Central memory CD4-positive, alpha-beta T cell (primary cell): Measurements from ENCODE around the gene PTTG2.
A peak's percentile ranks its signal among the peaks of the same experiment; 100 is the strongest.
"Not testable (repeated sequence)": the region's sequence is repeated elsewhere in the genome, so short reads cannot be mapped to it uniquely, and the experiment has no call there.

Experiments used
- DNase-seq: peaks from one replicate; pipeline ENCODE4 v3.0.0; 2022

The PTTG2 gene

DNA sequence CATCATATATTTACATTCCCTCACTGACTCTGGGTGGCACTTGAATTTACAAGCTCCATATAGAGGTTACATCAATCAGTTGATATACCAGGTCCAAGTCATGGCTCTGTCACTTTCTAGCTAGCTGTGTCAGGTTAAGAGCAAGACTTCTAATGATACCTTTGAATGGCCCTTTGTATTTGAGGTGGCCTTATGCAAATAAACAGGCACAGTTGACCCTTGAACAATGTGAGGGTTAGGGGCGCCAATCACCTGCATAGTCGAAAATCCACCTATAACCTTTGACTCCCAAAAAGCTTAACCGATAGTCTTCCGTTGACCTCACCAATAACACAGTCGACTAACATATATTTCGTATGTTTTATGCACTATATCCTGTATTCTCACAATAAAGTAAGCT, 1.3 kb upstream of the PTTG2 start:
- DNase-seq = no peak

DNA sequence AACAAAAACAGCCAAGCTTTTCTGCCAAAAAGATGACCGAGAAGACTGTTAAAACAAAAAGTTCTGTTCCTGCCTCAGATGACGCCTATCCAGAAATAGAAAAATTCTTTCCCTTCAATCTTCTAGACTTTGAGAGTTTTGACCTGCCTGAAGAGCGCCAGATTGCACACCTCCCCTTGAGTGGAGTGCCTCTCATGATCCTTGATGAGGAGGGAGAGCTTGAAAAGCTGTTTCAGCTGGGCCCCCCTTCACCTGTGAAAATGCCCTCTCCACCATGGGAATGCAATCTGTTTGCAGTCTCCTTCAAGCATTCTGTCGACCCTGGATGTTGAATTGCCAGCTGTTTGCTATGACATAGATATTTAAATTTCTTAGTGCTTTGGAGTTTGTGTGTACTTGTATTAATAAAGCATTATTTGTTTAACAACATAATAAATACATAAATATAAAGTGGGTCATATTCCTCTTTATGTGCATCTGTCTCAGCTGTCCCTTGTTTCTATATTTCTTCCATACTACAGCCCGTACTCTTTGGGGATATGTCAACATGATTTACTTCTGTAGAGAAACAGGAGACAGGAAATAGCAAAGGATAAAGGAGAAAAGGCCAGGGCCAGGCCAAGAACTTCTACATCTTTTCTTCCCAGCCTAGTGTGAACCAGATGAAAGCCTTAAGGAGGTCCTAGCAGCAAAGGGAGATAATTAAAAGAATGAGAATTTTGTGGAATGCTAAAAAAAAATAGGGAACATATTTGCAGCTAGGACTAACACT, 667 bp downstream of the PTTG2 start:
- no peak for DNase-seq

GRCh38 chr4:37964734-37965457, 4.7 kb downstream of the PTTG2 start:
- DNase-seq = no peak

- no peak for DNase-seq
These were observed 5.8 kb downstream of the PTTG2 start for GRCh38 chr4:37966044-37966443.

- DNase-seq = no peak
These were observed 7.5 kb downstream of the PTTG2 start for GRCh38 chr4:37967736-37968135.

DNA sequence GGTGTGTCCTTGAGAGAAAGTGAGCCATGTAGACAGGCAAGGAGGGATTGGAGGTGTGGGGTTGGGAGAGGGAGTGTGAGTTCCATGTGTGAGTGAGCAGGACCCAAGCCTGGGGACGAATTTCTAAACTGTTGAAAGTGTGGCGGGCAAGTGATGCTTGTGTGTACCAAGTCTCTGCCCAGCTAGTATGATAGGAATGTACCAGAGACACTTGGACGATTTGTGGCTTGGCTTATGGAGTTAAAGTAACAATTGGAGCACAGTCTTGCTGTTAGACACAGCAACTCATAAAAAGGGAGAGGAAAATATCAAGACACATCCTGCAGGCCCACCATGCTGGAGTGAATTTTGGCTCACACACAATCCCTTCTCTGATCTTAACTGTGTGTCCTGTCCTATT, 8.5 kb downstream of the PTTG2 start:
- no peak for DNase-seq

DNA sequence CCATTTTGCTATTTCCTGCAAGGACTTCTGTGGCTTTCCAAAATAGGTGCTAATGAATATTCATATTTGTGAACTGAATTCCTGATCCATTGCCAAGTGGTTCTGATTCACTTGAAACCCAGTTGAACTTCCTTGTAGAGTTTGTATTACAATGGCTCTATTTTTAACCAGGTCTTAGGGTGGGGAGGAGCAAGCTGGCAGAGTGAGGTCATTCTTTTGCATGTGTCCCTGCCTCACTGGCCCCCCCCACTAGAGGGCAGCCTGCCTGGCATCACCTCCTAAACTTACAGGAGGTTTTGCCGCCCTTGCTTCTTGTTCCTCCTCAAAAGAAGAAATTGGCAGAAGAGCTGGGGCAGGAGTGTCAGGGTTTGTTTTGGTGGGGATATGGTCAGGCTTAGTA, 10.5 kb downstream of the PTTG2 start:
- peak; percentile 43 for DNase-seq

DNA sequence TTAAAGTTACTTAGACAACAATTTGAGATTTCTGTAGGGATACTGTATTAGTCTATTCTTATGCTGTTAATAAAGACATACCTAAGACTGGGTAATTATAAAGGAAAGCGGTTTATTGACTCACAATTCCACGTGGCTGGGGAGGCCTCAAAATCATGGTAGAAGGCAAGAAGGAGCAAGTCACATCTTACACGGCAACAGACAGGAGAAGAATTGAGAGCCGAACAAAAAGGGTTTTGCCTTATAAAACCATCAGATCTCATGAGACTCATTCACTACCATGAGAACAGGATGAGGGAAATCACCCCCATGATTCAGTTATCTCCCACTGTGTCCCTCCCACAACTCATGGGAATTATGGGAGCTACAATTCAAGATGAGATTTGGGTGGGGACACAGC, 11.0 kb downstream of the PTTG2 start:
- no peak for DNase-seq

- no peak for DNase-seq
These were observed 13.2 kb downstream of the PTTG2 start for GRCh38 chr4:37973441-37973840.

- not testable (repeated sequence) for DNase-seq
These were observed 15.2 kb downstream of the PTTG2 start for GRCh38 chr4:37975321-37975822.

- DNase-seq = no peak
These were observed 16.3 kb downstream of the PTTG2 start for GRCh38 chr4:37976507-37976906.

DNA sequence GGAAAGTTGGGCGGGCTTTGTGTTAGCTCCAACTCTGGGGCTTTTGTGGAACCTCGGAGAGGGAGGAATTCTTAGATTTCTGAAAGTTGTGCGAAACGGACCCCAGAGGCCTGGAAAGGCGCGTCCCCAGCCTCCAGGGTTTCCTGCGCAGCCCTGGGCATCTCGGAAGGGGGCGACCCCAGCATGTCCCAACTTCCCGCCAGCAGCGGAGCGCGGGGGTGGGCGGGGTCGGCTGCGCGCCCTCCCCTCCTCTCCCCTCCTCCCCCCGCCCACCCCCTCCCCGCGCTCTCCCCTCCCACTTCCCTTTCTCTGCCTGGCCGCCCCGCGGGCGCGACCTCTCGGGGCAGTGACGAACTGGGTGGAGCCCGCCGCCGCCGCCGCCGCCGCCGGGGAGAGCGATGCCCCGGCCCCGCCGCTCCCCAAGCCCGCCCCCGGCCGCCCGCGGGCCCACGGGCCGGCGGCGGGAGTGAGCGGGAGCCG, 16.8 kb downstream of the PTTG2 start:
- DNase-seq = peak; percentile 80

GRCh38 chr4:37977471-37978247, 17.5 kb downstream of the PTTG2 start:
- peak; percentile 74 for DNase-seq

DNA sequence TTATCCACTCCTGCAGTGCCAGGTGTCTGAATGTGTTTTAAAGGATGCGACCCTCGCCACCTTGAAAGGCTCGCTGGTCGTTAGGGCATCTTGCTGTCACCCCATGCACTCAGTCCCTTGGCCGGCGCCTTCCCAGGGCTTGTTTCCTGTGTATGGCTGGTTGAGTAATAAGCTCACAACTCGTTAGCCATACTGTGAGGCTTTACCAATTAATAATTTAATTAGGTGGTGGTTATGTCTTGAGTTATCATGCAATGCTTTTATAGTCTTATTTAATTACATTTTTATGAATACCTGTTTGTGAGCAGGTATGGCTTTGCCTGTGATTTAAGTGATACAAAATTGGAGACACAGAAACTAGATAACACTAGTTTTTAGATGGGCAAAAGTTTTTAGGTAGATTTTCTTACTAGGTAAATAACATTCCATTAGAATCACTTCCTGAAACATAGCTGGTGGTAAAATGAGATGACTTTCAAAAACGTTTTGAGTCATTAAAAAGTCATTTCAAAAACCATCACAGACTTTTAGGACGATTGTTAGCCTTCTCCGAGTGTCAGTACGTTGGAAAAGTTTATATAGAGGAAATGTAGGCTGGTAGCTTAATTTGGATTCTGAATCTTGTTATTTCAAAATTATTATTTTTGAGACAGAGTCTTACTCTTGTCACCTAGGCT, 18.2 kb downstream of the PTTG2 start:
- no peak for DNase-seq

GRCh38 chr4:37980246-37980645, 20.0 kb downstream of the PTTG2 start:
- no peak for DNase-seq

- no peak for DNase-seq
These were observed 21.2 kb downstream of the PTTG2 start for GRCh38 chr4:37981425-37981824.

DNA sequence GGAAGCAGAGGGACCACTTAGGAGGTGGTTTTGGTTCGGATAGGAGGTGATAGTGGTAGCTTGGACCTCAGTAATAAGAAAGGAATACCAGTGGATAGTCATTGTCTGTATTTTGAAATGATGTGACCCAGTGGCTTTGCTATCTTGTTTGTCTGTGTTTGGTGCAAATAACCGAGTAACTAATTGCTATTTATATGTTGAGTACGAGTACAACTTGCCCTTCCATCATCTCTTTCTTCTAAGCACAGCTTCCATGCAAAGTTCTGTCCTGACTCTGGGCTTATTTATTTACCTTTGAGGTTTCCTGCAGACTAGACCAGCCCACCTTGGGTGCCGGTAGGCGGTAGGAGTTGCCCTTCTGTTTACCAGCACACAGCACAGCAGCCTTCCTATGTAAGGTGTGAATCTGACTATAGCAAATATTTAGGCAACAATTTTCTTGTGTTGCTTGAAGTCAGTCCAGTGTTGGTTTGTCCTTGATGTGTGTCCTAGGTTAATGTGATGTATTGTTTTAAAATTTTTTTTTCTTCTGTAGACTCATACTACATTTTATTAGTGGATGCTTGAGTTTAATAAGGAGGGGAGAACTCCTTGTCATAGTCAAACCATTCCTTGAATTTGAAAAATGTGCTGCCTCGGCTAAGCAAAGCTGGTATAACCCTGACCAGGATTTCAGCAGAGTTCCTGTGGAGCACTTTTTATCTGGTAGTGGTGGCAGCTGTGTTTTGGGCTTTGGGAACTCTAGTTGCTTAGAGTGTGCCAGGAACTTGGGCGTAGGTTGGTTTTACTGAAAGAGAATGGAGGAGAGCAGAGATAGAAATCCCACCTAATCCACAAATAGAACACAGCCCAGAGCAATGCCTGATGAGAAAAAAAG, 21.9 kb downstream of the PTTG2 start:
- no peak for DNase-seq

DNA sequence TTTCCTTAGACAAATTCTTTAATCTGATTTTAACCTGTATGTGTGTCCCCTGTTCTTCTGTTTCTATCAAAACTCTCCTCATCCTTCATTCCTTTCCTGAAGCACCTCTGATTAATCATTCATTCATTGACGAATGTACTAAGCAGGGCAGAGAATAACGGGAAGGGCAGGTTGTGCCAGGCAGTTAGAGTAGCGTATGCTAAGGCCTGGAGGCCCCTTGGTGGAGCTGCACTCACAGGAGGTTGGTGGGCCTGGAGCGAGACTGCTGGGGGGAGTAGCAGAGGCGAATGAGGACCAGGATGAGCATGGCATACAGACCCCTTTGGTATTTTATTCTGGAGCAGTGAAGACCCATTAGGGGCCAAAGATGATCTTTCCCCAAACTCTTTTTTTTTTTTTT, 22.5 kb downstream of the PTTG2 start:
- no peak for DNase-seq

DNA sequence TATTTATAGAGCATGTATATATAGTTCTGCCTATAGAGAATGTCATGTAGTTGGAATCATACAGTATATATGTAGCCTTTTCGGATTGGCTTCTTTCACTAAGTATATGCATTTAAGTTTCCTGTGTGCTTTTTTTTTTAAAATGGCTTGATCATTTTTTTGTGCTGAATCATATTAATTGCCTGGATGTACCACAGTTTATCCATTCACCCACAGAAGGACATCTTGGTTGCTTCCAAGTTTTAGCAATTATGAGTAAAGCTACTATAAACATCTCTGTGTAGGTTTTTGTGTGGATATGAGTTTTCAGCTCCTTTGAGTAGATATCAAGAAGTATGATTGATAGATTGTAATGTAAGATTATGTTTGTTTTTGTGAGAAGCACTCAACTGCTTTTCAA, 23.8 kb downstream of the PTTG2 start:
- DNase-seq = no peak

GRCh38 chr4:37985730-37986275, 25.6 kb downstream of the PTTG2 start:
- DNase-seq = no peak

DNA sequence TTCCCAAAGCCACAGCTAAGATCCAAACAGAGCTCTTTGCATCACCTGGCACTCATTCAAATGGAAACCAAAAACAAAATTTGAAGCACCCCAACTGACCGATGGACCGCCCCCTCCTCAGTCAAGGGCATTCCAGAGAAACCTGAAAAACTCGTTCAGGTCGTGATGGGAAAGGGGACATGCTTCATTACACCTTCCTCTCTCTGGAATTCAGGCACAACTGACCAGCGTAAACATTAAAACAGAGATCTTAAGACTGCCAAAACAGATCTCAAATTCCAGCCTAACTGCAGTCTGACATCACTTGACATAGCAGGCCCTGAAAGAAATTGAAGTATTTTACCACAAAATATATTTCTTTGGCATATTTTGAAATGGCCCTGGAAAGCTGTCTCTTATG, 28.5 kb downstream of the PTTG2 start:
- no peak for DNase-seq
